ENCODE results near the gene UVSSA.

The UVSSA gene

DNA sequence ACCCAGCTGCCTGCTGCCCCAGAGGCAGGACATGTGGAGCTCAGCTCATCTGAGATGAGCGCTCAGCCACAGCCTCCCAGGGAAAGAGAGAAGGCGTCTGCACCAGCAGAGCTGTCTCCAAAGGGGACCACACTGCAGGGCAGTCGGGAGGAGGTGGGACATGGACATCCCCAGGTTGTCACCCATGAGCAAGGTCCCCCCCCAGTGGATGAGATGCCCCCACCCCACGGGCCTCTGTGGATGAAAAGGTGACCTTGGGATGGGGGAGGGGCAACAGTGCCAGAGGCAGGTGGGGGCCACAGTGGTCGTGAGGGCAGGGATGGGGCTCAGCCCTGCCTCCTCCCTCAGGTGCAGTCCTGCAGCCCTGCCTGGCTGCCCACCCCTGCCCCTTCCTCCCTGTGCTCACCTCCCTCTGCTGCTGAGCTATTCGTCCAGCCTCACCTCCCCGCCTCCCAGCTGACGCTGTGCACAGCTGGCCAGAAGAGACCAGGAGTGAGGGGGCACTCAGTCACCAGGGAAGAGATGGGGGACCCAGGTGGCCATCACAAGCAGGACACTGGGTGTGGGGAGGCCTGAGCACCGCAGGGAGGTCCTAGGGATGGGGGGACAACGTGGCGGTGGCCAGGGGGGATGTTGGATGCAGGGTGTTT is 49.9 kb downstream of the UVSSA start:
- DNase-seq (ENCODE audit: low spot score) = no peak

DNA sequence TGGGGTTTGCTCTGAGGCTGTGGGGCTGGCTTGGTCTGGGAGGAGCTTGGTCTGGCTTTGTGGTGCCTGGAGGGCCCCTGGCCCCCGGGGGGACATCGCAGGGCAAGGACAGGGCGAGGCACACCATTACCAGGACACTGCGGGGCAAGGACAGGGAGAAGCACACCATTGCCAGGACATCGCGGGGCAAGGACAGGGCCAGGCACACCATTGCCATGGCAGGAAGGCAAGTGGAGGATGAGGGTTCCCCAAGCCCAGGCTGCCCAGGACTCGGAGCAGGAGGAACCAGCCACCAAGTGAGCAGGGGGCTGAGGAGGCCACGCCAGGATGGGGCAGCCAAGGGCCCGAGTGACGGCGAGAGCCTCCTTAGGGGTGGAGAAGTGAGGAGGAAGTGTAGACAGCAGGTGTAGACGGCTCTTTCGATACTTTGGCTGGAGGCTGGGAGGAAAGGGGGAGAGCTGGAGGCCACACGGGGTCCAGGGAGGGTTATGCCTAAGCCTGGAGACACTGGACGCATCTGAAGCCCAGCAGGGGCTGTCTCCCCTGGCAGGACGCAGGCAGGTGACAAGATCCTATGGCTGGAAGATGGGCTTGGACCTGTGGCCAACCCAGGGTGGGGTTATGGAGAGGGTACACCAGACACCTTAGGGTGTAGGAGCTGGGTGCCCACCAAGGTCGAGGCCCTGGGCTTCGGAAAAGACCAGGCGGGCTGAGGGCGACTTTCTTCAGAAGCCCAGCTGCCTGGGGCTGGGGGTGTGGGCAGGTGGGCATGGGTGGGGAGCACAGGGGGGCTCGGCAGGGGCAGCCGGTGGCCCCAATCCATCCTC is 51.9 kb downstream of the UVSSA start:
- no peak for DNase-seq (ENCODE audit: low spot score)

DNA sequence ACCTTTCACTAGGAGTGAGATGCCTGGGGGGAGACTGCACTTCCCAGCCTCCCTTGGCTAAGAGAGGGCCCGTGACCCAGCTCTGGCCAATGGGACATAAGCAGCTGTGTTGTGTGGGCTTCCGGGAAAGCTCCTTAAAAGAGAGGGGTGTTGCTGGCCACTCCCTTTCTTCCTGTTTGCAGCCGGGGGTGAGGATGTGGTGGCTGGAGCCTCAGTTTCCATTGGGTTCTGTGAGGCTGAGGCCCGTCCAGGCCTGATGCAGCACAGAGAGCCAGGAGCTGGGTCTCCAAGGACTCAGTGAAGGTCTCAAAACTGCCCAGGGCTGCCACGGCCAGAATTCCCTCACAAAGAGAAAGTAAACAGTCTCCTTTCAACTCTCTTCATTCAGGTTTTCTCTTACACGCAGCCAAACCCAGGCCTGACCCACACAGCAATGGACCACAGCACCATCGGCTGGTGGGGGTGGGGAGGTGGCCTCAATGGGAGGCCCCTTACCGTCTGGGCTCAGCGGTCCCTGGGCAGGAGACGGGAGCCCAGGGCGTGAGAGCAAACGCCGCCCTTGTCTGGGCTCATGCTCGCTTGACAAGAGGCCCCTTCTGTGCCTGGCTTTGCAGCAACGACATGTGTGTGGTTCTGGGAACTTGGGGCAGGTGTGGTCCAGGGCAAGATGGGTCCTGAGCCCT is 52.6 kb downstream of the UVSSA start:
- no peak for DNase-seq (ENCODE audit: low spot score)

DNA sequence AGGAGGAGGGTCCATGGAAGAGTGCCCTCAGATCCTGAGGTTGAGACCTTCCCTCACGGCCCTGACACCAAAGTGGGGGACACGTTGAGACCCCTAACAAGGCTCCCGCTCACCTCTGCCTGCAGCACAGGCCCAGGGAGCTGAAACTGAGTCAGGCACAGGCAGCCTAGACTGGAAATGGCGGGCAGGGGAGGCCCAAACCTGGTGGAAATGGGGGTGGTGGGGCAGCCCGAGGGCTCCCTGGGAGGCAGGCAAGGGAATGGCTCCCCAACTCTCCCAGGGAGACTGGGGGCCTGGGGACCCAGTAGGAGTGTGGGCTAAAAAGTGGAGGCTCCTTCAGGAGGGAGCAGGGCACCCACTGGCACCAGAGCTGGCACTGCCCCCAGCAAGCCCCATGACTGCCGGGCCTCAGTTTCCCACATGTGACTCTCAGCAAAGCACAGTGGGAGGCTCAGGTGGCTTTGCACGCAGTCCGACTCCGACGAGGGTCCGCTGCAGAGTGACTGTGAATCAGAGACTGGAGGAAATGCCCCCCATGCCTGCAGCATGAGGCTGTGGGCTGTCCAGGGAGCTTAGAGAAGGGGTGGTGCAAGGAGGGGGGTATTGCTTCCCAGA is 53.3 kb downstream of the UVSSA start:
- no peak for DNase-seq (ENCODE audit: low spot score)

DNA sequence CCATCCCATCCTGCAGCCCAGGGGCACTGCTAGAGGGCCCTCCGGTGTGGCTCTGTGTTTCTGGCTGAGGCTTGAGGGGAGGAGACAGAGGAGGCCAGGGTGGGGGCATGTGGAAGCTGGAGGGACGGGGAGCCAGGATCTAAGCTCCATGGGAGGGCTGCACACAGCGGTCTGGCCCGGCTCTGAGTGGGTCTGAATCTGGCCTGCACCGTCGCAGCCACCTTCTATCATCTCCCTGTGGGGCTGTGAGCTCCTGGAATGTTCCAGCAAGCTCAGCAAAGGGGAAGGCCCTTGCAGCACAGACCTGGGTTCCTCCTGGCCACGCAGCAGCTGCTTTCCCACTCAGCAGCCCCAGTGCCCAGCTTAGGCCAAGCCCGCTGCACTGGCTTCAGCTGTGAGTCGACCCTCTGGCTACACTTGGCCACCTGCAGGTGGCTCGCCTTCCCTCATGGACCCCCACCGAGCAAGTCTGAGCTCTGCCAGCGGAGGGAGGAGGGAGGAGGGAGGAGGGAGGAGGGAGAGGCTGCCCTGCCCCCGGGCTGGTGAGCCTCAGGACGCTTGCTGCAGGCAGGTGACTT is 53.9 kb downstream of the UVSSA start:
- no peak for DNase-seq (ENCODE audit: low spot score)

DNA sequence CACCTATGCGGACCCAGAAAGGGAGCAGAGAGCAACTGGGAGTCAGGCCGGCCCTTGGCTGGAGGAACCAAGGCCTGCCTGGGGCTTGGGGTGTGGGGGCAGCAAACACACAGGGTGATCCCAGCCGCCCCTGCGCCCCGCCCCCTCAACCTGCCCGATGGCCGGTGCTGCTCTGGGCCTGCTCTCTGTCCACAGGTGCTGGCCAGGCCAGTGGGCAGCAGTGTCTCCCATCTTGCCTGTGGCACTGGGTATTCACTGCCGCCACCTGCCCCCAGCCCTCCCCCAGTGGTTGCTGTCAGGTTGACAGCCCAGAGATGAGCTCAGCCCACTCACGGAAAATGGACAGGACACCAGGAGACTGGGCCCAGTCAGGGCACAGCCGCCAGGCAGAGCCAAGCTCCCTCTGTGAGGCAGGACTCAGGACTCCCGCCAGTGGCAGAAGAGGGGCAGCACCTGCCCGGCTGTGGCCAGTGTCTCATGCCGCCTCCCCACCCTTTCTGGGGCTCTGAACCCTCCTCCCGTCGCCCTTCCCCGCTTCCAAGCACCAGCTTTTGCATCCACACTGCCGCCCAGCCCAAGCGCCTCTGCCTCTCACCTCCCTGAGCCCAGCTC is 54.5 kb downstream of the UVSSA start:
- no peak for DNase-seq (ENCODE audit: low spot score)

DNA sequence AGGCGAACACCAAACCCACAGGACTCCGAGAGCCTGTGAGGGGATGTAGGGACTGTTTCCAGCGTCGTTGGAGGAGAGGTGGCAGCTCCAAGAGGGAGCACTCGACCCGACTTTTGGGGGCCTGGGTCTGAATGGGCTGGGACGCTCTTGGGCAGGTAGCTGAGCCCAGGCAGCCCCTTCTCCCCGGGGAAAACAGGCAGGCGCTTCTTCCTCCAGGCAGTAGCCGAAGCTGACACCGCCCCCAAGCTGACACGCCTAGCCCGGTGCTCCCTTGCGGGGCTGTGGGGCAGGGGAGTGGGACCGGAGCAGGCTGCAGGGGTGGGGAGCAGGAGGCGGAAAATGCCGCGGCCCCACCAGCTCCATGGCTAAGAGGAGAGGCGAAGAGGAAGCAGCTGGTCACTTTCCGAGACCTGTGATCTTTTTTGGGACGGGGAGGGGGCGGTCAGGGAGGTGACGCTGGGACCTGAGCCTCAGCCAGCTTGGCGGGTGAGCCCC is 55.1 kb downstream of the UVSSA start:
- no peak for DNase-seq (ENCODE audit: low spot score)

DNA sequence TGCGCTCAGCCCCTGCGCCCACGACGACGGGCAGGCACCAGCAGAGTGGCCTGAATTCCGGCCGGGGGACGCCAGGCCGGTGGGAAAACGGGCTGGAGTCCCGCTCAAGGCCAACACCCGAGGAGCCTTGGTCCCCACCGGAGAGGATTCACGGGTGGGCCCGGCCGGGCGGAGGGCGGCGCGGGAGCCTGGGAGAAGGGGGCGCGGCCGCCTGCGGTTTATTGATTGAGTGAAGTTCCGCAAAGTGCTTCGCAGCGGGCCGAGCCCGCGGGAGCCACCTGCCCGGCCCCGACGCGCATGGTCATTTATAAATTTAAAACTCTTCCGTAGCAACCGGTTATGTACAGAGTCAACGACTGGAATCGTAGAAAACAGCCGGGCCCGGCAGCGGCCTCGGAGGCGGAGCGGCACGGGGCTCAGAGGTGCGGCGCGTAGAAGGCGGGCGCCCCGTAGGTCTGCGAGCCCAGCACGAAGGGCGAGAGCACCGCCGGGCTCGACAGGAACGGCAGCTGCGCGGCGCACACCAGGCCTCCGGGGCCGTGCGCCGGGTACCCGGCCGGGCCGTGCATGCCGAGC is 55.6 kb downstream of the UVSSA start:
- DNase-seq (ENCODE audit: low spot score) = no peak

DNA sequence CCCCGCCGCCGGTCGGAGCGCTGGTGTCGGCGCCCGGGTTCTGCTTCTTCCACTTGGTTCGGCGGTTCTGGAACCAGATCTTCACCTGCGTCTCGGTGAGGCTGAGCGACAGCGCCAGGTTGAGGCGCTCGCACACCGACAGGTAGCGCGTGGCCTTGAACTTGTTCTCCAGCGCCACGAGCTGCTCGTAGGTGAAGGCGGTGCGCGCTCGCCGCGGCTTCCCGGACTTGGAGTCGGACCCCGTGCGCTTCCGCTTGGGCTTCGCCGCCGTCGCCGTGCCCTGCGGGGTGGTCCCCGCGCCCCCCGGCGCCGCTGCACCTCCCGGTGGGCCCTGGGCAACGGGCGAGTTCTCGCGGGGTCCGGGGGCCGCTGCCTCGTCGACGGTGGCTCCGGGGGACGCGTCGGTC is 56.2 kb downstream of the UVSSA start:
- DNase-seq (ENCODE audit: low spot score) = no peak

DNA sequence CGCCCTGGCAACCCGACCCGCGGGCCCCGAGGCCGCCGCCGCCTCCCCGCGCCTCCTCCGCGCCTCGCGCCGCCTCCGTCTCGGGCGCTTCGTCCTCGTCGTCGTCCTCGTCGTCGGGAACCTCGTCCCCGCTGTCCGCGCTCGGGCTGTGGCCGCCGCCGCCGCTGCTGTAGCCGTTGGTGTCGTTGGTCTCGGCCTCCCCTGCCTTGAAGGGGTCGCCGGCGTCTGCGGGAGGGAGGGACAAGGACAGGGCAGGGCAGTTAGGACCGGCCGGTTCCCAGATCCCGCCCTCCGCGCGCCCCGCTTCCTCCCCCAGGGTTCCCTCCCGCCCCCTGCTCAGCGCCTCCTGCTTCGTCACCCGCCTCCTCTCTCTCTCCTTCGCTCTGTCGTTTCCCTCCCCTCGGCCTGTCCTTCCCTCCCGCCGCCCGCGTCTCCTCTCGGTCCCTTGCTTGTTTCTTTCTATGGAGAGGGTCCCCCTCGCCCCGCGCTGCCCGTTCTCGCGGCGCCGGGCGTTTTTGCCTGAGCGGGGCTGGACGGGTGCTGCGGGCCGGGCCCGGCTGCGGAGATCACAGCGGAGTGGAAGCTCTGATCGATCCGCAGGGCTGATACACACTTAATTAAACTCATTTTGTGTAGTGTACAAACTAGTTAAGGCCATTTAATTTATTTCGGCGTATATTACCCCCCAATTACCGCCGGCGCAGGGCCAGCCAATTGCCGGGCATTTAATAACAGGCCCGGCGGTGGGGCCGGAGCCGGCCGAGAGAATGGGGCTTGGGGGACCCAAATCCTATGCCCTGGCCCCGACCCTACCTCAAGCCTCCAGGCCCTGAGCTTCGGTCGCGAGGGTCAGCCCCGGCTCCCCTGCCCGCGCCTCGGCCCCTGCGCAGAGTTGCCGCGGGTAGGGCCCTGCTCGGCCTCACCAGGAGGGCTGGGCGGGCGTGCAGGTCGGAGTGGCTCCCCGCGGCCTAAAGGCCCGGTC is 56.9 kb downstream of the UVSSA start:
- no peak for DNase-seq (ENCODE audit: low spot score)

DNA sequence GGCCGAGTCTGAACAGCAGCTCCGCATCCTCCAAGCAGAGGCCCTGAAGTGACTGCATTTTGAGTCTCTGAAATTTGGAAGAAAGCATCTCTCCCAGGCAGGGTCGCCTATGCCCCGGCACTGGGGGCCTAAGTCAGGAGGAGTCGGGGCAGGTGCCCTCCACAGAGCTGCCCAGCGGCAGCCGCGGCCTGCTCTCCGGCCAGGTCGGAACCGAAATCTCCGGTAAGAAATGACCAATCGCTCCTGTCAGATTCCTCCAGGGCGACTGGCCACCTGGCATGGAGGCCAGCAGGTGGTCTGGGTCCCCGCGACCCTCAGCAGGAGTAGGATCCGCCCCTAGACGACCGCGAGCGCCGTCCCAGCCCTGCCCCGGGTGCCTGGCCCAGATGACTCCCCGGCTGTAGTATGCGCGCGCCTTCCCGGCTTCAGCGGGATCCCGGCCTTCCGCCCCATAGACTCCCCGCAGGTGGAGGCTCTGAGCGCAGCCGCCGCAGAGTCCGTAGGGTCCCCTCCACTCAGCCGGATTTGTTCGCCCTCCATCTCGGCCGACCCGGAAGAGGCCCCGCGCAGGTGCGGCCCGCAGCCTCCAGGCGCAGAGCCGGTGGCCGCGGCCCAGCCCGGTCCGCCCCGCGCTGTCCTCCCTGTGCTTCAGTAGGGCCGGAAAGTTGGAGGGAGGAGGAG is 57.7 kb downstream of the UVSSA start:
- no peak for DNase-seq (ENCODE audit: low spot score)

DNA sequence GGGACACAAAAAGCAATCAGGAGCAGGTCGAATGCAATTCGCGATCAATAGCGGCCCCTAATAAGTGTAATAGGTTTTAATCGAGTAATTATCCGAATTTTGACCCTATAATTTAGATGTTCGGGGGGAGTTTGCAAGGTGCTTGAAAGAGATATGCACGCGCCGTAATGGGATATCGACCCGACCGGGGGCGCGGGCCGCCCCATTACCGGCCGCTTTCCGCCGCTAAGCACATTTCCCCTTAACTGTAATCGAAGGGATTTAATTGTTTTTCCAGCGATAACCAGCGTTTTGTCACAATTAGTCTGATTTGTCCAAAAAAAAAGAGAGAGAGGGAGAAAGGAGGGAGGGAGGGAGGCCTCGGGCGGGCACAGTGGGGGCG is 58.2 kb downstream of the UVSSA start:
- DNase-seq (ENCODE audit: low spot score) = no peak

DNA sequence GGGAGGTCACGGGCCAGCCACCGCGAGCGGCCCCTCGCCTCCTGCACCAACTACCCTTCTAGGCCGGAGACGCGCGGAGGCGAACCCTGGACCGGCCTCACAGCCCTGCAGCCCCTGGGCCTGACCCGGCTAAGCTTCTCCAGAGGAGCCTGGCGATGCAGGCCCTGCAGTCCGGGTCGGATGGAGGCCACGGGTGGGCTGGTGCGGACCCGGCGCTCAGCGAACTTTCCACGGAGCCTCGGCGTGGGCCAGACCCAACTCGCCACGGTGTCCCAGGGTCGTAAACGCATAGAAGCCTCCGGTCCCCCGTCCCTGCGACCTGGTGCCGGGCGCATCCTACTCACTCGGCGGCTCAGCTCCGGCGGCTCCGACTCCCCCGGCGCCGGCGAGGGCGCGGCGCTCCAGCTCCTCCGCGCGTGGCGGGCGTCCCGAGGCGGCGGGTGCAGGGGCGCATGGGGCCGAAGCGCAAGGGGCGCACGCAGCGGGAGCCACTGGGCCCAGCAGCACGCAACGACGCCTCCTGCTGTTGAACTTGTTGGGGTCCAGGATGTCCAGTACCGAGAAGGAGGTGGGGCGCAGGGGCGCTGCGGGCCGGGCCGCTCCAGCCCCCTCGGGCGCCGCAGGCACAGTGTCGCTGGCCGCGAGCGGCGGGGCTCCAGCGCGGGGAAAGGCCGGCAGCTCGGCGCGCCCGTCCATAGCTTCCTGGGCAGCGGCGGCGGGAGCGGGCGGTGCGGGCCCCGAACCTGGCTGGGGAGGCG is 58.8 kb downstream of the UVSSA start:
- no peak for DNase-seq (ENCODE audit: low spot score)

DNA sequence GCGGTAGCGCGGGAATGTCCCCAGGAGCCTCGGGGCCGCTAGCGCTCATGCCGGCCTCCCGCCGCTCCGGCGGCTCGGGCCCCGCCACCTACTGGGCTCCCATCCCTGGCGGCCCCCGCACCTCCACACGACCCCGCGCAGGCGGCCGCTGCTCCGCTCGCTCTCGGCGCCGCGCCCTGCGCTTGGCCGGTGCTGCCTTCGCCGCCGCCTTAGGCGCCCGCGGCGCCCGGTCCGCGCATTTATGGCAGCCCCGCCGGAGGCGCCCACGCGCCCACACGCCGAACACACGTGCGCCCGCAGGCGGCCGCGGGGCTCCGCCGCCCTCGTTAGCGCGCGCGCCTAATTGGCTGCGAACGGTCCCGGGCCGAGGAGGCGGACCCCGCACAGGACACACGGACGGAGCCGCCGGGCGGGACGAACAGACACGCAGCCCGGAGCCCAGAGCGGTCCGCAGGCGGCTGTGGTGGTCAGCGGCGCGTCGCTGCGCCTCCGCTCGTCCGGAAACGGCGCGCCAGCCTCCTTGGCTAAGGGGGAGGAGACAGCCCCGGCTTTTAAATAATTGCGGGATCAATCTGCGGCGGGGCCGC is 59.5 kb downstream of the UVSSA start, which contains the start of gene NKX1-1:
TSS of gene NKX1-1 (minus strand) at position 49 of the 587 bp plus-strand sequence. CDS start at position 49, 0 bp downstream.
- DNase-seq (ENCODE audit: low spot score) = no peak

DNA sequence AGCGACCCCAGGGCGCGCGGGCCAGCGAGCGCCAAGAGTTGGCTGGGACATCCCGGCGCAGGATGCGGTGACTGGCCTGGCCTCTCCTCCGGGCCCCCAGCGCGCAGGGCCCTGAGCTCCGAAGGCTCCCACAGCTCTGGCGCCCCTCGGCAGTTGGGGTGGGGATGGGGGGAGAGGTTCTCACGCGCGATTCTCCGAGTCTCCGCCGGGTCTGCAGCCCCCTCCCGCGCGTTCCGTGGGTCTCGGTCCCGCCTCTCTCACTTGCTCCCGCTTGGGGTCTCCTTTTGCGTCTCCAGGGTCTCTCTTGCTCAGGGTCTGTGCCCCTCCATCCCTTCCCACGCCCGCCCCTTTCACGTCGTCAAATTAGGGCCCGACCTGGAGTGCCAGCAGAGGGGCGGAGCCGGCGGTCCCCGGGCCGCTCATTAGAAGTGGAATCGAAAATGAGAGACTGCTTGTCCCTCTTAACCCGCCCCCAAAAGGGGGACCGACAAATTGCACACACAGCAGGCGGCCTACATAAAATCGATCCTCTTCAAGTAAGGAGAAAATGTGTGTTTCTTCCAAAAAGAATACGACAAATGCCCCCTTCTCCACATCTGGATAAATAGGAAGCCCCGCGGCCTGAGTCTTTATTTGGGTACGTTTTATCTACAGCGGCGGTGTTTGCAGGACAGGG is 60.1 kb downstream of the UVSSA start:
- no peak for DNase-seq (ENCODE audit: low spot score)

DNA sequence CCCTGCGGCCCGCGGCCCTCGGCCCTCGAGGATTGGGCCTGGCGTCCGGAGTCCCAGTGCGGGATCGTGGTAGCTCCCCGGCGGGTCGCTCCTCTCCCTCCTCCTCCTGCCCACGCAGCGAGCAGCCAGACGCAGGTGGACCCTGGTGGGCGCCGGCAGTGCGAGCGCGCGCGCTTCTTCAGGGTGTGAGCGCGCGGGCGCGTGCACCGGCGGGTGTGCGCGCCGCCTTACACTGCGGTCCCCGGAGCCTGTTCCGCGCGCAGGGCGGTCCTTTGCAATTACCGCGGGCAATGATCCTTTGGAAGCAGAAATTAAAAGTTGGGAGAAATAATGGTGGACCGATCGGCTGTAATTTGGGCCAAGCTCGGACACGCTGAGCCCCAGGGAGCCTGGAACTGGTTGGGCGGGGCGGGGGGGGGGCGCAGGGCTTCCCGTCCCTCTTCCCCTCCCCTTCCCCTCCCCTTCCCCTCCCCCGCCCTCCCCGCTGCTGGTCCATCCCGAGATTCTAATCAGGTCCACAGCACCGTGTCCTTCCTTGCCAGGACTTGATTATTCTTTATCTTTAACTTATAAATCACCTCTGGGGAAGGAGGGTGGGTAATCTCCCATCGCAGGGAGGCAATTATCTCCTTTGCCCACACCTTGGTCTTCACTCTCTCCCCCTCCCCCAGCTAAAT is 60.8 kb downstream of the UVSSA start:
- no peak for DNase-seq (ENCODE audit: low spot score)

DNA sequence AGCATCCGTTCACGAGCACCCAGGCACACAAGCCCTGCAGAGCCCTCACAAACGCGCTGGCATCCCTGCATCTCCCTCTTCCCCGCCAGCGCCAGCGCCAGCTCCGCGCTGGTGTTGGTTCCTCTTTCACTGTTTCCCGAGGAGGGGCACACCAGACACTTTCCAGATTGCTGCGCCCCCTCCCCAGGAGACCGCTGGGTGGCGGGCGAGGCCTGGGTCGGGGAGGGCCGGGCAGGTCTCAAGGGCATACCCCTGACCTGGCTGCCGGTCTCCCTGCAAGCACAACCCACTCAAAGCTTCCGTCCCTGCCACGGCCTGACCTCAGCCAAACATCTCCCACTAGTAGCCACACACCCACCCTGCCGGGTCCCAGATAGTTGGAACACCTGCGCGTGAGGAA is 61.4 kb downstream of the UVSSA start:
- DNase-seq (ENCODE audit: low spot score) = no peak

Measured in hematopoietic multipotent progenitor cell treated with erythropoietin and hydrocortisone succinate and interleukin-3 and kit ligand, for 17 days (in vitro differentiated cells).